AG04450 (cell line): ENCODE results near the gene ANKRD65. TPM values are rescaled to one million over a fixed set of nuclear protein-coding genes. Genes with fewer than 3 reads are reported as not detected.
"Not testable (repeated sequence)": the region's sequence is repeated elsewhere in the genome, so short reads cannot be mapped to it uniquely, and the experiment has no call there.

Experiments used
- CTCF ChIA-PET: fragments of 300-600, 350-600 bp; formaldehyde crosslinking; extraction: SDS; loops from one replicate; lab custom pipeline; 2022; ENCODE audit warnings: antibody characterized with exemption, inconsistent platforms; lab: Charles Lee
- POLR2A ChIA-PET: fragments of 350-600 bp; formaldehyde crosslinking; extraction: SDS; loops from one replicate; lab custom pipeline; 2021; ENCODE audit warnings: antibody characterized with exemption, inconsistent platforms; lab: Yijun Ruan, JAX
- DNase-seq: peaks from one replicate; pipeline ENCODE4 v3.0.0-alpha.2; 2011; ENCODE audit warnings: low read depth, low spot score
- H3K27ac ChIP-seq: one replicate; pipeline ENCODE4 v1.5.1; 2012; ENCODE audit warnings: low read depth, low read length, control low read depth
- H3K27me3 ChIP-seq: one replicate; pipeline ENCODE4 v1.6.0; 2012; ENCODE audit warnings: low read length; ENCODE audit not compliant: control insufficient read depth, insufficient read depth
- H3K4me3 ChIP-seq: 2 replicates; pipeline ENCODE4 v1.5.1; 2011; ENCODE audit warnings: mild to moderate bottlenecking, low read depth, low read length, control low read depth
- H3K9me3 ChIP-seq: 2 replicates; pipeline ENCODE4 v1.5.1; 2012; ENCODE audit warnings: low read length; ENCODE audit not compliant: control insufficient read depth, insufficient read depth
- CTCF ChIP-seq: IDR thresholded peaks from 2 replicates; pipeline ENCODE4 v1.5.1; 2011; ENCODE audit warnings: low read depth, low read length, control low read depth, inconsistent platforms
- polyA plus RNA-seq: library from polyadenylated mRNA; depleted of rRNA; stranded (reverse); fragments of >200 nt; gene quantifications from 2 replicates; pipeline ENCODE4 v1.2.3, GENCODE V29; 2011

Gene ANKRD65
- polyA plus RNA-seq, 1 experiment, result 0.16 TPM

- H3K27ac ChIP-seq, result no peak overlapping the region
- POLR2A ChIA-PET, result interaction anchor here (1.6 kb wide), 1 partner anchor 10 kb away, joined by 5 read pairs; no protein-coding TSS in a partner anchor
- no peak overlapping the region for H3K4me3 ChIP-seq
- no peaks in the 10 kb centered on the region for H3K27me3 ChIP-seq
- DNase-seq, result no peak
- TF ChIP-seq CTCF, result no peak
- no peaks in the 10 kb centered on the region; the same call in 1 of the 2 replicates for H3K9me3 ChIP-seq
- CTCF ChIA-PET, result no interaction called here
Observed at GRCh38 chr1:1420654-1421141, 378 bp downstream of the ANKRD65 start.

GRCh38 chr1:1419813-1420653 is 1.0 kb downstream of the ANKRD65 start:
- H3K27me3 ChIP-seq, result no peaks in the 10 kb centered on the region
- no peak overlapping the region for H3K27ac ChIP-seq
- no peak for TF ChIP-seq CTCF
- no peaks in the 10 kb centered on the region; the same call in 1 of the 2 replicates for H3K9me3 ChIP-seq
- CTCF ChIA-PET, result no interaction called here
- DNase-seq, result no peak
- POLR2A ChIA-PET, result interaction anchor here (1.6 kb wide), 1 partner anchor 10 kb away, joined by 5 read pairs; no protein-coding TSS in a partner anchor
- H3K4me3 ChIP-seq, result no peak overlapping the region

- no peak for TF ChIP-seq CTCF
- no peaks in the 10 kb centered on the region; the same call in 1 of the 2 replicates for H3K9me3 ChIP-seq
- no peak overlapping the region for H3K4me3 ChIP-seq
- no peaks in the 10 kb centered on the region for H3K27me3 ChIP-seq
- no peak for DNase-seq
- ChIA-PET CTCF (no interaction called here), POLR2A (no interaction called here)
- H3K27ac ChIP-seq, result no peak overlapping the region
Observed at GRCh38 chr1:1419363-1419812, 1.7 kb downstream of the ANKRD65 start.

- TF ChIP-seq CTCF, result no peak
- Histone ChIP-seq H3K27me3 (no peaks in the 10 kb centered on the region), H3K9me3 (no peaks in the 10 kb centered on the region; the same call in 1 of the 2 replicates), H3K27ac (no peak overlapping the region), H3K4me3 (no peak overlapping the region)
- ChIA-PET CTCF (no interaction called here), POLR2A (no interaction called here)
- DNase-seq, result no peak
Observed at GRCh38 chr1:1418464-1419362, 2.4 kb downstream of the ANKRD65 start.

GRCh38 chr1:1417825-1418463 is 3.1 kb downstream of the ANKRD65 start:
- H3K27me3 ChIP-seq, POLR2A ChIA-PET: not testable (repeated sequence)

GRCh38 chr1:1417396-1417795 is 3.7 kb downstream of the ANKRD65 start:
- H3K9me3 ChIP-seq, POLR2A ChIA-PET, H3K4me3 ChIP-seq, DNase-seq, CTCF ChIA-PET, H3K27ac ChIP-seq, H3K27me3 ChIP-seq: not testable (repeated sequence)

More at GRCh38 chr1:1417825-1418463, 3.1 kb downstream of the ANKRD65 start:
- H3K4me3 ChIP-seq, H3K9me3 ChIP-seq, H3K27ac ChIP-seq, CTCF ChIA-PET, DNase-seq: not testable (repeated sequence)
